GM12865 (cell line): Measurements from ENCODE around the gene TTLL5.

Experiments used
- DNase-seq: peaks from one replicate; pipeline ENCODE4 v3.0.0; 2010; ENCODE audit warnings: low read depth
- H3K4me3 ChIP-seq: 2 replicates; pipeline ENCODE4 v1.5.1; 2011; ENCODE audit warnings: mild to moderate bottlenecking, low read depth, low read length, control low read depth
- TF ChIP-seq, protein P1 (sequence below): IDR thresholded peaks from 2 replicates; pipeline ENCODE4 v1.5.1; 2011; ENCODE audit warnings: low read length, control low read depth, low read depth, inconsistent platforms; ENCODE audit not compliant: insufficient read depth; ENCODE audit errors: missing control alignments

TTLL5 gene

DNA sequence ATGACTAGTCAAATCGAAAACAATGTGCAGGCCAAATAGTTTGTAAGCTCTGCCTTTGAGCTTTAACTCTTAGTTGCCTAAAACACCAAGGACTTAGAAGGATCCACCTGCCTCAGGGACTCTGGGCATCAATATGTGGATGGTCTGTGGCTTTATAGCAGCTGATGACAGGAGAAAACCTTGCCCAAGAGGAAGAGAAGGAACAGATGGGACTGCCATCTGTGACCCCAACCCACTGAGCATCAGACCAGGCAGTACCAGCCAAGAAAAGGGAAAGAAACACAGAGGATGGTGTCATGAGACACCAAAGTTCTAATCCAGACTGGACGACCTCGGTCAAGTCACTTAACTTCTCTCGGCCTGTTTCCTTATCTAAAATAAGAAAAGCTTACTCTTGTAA lies 308.1 kb downstream of the TTLL5 start:
- TF ChIP-seq, protein P1, sequence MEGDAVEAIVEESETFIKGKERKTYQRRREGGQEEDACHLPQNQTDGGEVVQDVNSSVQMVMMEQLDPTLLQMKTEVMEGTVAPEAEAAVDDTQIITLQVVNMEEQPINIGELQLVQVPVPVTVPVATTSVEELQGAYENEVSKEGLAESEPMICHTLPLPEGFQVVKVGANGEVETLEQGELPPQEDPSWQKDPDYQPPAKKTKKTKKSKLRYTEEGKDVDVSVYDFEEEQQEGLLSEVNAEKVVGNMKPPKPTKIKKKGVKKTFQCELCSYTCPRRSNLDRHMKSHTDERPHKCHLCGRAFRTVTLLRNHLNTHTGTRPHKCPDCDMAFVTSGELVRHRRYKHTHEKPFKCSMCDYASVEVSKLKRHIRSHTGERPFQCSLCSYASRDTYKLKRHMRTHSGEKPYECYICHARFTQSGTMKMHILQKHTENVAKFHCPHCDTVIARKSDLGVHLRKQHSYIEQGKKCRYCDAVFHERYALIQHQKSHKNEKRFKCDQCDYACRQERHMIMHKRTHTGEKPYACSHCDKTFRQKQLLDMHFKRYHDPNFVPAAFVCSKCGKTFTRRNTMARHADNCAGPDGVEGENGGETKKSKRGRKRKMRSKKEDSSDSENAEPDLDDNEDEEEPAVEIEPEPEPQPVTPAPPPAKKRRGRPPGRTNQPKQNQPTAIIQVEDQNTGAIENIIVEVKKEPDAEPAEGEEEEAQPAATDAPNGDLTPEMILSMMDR: no peak
- DNase-seq: no peak
- no peak overlapping the region for H3K4me3 ChIP-seq

DNA sequence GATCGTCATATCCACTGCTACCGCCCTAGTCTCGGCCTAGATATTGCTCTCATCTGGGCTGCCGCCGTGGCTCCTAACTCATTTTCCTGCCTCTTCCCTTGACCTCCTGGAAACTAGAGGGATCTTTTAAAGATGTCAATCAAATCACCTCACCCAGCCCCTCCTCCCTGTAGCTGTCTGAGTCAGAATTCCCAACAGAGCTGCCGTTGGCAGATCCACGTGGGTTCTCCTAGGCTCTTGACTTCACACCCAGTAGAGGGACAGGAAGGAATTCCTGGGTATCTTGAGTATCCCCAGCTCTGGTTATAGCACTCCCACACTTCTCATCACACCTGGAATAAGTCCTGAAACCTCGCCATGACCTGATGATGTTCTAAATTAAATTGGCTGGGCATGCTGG lies 308.8 kb downstream of the TTLL5 start:
- no peak for DNase-seq
- no peak overlapping the region for H3K4me3 ChIP-seq
- TF ChIP-seq, protein P1: no peak

DNA sequence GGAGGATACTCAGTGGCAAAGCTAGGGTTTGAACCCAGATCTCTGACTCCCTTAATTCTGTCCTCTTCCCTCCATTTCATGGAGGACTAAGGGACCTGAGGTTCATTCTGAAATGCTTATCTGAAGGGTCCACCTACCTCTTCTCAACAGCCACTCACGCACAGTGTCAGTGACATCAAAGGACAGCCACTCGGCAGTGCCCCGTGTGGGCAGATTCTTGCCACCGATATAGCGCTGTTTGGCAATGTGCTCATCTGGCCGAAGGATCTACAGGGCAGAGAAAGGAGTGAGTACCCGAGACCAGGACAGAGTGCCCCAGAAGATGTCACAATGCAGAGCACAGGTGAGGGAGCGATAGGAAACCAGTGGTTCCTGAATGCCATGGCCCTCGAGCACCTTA lies 309.9 kb downstream of the TTLL5 start:
- no peak for DNase-seq

DNA sequence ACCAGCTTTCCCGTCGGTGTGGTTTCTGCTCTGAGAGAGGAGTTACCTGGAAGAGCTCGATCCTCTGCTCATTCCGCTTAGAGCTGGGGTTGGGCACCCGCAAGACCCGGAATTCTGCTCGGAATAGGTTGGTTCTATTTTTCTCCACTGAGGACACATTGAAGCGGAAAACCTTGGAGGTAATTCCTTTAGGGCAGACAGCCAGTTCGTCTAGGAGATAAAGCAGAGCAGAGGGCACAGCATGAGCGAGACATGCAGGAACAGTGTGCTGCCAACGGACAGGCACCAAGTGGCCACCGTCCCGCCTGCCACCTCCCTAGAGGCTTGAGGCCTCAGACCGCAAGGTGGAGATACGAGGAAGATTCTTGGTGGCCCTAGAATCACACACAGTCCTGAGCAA lies 310.5 kb downstream of the TTLL5 start:
- no peak for DNase-seq
- H3K4me3 ChIP-seq: no peak overlapping the region
- TF ChIP-seq, protein P1: no peak

More for the DNA sequence above, 309.9 kb downstream of the TTLL5 start:
- TF ChIP-seq, protein P1: no peak
- no peak overlapping the region for H3K4me3 ChIP-seq

DNA sequence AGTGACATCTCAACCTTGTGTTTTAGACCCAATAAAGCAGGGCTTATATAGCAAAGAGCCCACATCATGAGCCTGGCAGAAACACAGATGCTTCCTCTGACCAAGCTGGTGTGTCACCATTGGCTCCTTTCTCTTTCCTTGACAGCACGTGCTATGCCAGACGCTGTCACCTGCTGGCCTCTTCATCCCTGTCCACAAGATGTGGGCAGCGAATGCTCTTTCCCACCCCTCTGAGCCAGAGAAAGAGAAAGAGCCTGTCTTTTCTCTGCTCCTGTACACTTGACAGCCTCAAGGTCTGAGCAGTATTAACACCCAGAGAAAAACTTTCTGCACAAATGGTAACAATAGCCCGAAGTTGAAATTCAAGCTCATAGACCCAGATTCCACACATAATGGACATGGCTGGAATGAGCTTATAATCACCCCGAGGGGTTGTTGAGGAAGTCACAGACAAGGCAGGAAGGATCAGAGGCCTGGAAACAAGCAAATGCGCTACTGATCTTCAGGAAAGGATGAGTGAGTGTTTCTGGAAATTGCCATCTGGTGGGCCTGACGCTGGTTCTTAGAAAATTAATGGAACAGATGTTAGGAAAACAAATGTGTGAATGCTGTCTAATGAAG lies 311.9 kb downstream of the TTLL5 start:
- TF ChIP-seq, protein P1: no peak
- no peak overlapping the region for H3K4me3 ChIP-seq
- DNase-seq: no peak

DNA sequence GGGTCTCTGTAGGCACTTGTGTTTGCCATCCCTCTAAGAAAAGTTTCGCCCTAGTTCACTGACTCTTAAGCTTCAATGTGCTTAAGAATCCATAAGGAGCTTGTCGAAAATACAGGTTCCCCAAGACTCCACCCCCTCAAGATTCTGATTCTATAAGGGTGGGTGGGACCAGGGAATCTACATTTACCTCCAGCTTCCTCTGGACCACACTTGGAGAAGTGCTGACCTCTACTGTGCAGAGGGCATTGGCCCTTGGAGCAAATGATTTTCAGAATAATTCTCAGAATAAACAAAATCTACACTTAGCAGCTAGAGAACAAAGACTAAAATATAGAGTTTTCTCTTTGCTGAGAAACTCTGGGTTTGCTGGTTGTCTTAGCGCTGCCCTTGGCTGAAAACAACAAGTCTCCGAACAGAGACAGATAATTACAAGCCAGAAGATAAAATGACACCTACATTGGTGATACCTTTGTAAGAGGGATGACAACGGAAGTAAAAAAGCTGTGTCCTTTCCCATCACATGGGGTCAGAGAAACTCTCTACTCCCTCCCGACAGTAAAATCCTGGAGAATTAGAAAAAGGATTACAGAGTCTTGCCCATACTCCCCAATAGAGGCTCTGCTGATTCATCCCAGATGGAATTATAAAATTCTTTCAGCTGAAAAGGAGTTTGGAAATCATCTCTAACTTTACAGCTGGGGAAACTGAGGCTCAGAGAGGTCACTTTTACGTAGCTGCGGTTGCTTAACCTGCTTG lies 316.0 kb downstream of the TTLL5 start:
- TF ChIP-seq, protein P1: no peak
- H3K4me3 ChIP-seq: no peak overlapping the region
- DNase-seq: no peak
